Spleen (tissue), 11 donors: Measurements from ENCODE around the gene RAB29. TPM values are rescaled to one million over a fixed set of nuclear protein-coding genes. Genes with fewer than 3 reads are reported as not detected.

Experiments used
- DNase-seq: peaks from one replicate; pipeline ENCODE4 v3.0.0-alpha.2; 2020
- H3K27ac ChIP-seq, 8 donors: fragments of 200-600 bp; sonication (generic) in 7 of 8; 1 replicate in 4 of 8; 2 replicates in 4 of 8; pipeline versions ENCODE4 v1.5.0 to v1.8.0; 2016 to 2021; ENCODE audit warnings: inconsistent platforms in 4 of 8, mild to moderate bottlenecking in 4 of 8, moderate library complexity in 1 of 8
- H3K27me3 ChIP-seq, 7 donors: fragments of 200-600 bp; sonication (generic) in 6 of 7; replicated peaks in 1 of 7; 1 replicate in 4 of 7; 2 replicates in 3 of 7; pipeline versions ENCODE4 v1.5.0 to v1.8.0; 2016 to 2021; ENCODE audit warnings: inconsistent platforms in 3 of 7, mild to moderate bottlenecking in 1 of 7
- H3K36me3 ChIP-seq, 6 donors: fragments of 200-600 bp; sonication (generic) in 5 of 6; 1 replicate in 4 of 6; 2 replicates in 2 of 6; pipeline versions ENCODE4 v1.5.0 to v1.8.0; 2016 to 2021; ENCODE audit warnings: inconsistent platforms in 2 of 6
- H3K4me1 ChIP-seq, 6 donors: fragments of 200-600 bp; sonication (generic) in 5 of 6; 1 replicate in 3 of 6; 2 replicates in 3 of 6; pipeline versions ENCODE4 v1.5.0 to v1.8.0; 2016 to 2021; ENCODE audit warnings: inconsistent platforms in 3 of 6
- H3K4me3 ChIP-seq, 8 donors: fragments of 200-600 bp; sonication (generic) in 7 of 8; 1 replicate in 4 of 8; 2 replicates in 4 of 8; pipeline versions ENCODE4 v1.5.0 to v1.8.0; 2016 to 2021; ENCODE audit warnings: inconsistent platforms in 4 of 8, mild to moderate bottlenecking in 4 of 8, moderate library complexity in 2 of 8
- H3K9me3 ChIP-seq, 8 donors: fragments of 200-600 bp; sonication (generic) in 7 of 8; 1 replicate in 4 of 8; 2 replicates in 4 of 8; pipeline versions ENCODE4 v1.5.0 to v1.8.0; 2016 to 2021; ENCODE audit warnings: inconsistent platforms in 4 of 8
- CTCF ChIP-seq, 11 experiments: fragments of 200-600 bp in 7 of 11; fragments of 450-650 bp in 4 of 11; sonication (generic) in 4 of 11; IDR thresholded peaks in 8 of 11; conservative IDR thresholded peaks in 3 of 11; 1 replicate in 7 of 11; 2 replicates in 4 of 11; pipeline versions ENCODE4 v1.4.0 to v1.8.0; 2016 to 2021; ENCODE audit warnings: antibody characterized with exemption in 11 of 11, inconsistent platforms in 4 of 11, mild to moderate bottlenecking in 1 of 11
- POLR2A ChIP-seq, 3 donors: fragments of 450-650 bp; IDR thresholded peaks; one replicate each; pipeline ENCODE4 v1.5.1; 2017; ENCODE audit warnings: antibody characterized with exemption in 3 of 3, mild to moderate bottlenecking in 1 of 3
- POLR2AphosphoS5 ChIP-seq, 3 donors: sonication (generic); formaldehyde crosslinking; IDR thresholded peaks; one replicate each; pipeline ENCODE4 v1.5.1; 2017; ENCODE audit warnings: antibody characterized with exemption in 3 of 3
- WGBS, 5 donors: extraction: QIAGEN DNeasy Blood & Tissue Kit in 3 of 5; methylation state at CpG; one replicate each; pipeline versions ENCODE4 v1.1.5 to v1.1.7; 2013 to 2018; 5-methylcytosine and 5-hydroxymethylcytosine counted together
- intact Hi-C: fragments of 100-400 bp; cut with DNase I; formaldehyde crosslinking; loops from one replicate; pipeline ENCODE4 v1.15.0; 2023; ENCODE audit warnings: low total_unique reads
- polyA plus RNA-seq, 3 donors: library from polyadenylated mRNA; stranded (reverse); fragments of 200-250 nt; gene quantifications; one replicate each; pipeline ENCODE4 v1.2.1, GENCODE V29; 2013
- total RNA-seq, 7 donors: library from RNA; depleted of rRNA in 3 of 7; stranded (reverse); fragments of >200 nt in 3 of 7; fragmentation: NEBNext Ultra II Directional in 4 of 7; extraction: Animal tissue kit (Norgen Biotek cat#: 25700) in 4 of 7; gene quantifications; one replicate each; pipeline versions ENCODE4 v1.1.0 to v1.2.1, GENCODE V29; 2016 to 2021
- donor health status: healthy with polysubstance abuse.
- donor health status: DM: no; HTN: no; CAD: no; lungs with moderate emphysema.
- donor health status: DM: no; HTN: no; CAD: no.
- donor health status: Bipolar disorder and iron deficiency.
- donor health status: healthy.
- donor health status: DM: no; HTN: no; CAD: no.
- donor health status: DM: yes; HTN: yes; CAD: no.

Gene RAB29
- total and polyA plus RNA-seq, 10 donors: 16.6 to 49.7 (median 38.5) TPM

GRCh38 chr1:205770618-205771017 lies 4.7 kb downstream of the RAB29 start:
- H3K4me1 ChIP-seq: peaks cover 5 to 41% (median 30%) of the 10 kb centered on the region in 6 donors
- no peak overlapping the region for H3K4me3 ChIP-seq
- no peak for DNase-seq
- H3K36me3 ChIP-seq: peaks cover 0 to 53% (median 19%) of the 10 kb centered on the region in 6 donors
- H3K9me3 ChIP-seq: no peaks in the 10 kb centered on the region
- WGBS, 5 donors: 82 to 93% (median 91%) methylated on average over 4 of the region's 4 CpGs
- H3K27me3 ChIP-seq: no peaks in the 10 kb centered on the region
- intact Hi-C loops: no loop called here
- H3K27ac ChIP-seq: no peak overlapping the region
- no peak for TF ChIP-seq CTCF (IDR thresholded peaks at IDR 0.05 in 8 of 11, conservative IDR thresholded peaks at IDR 0.05 in 3 of 11)
- no peak for TF ChIP-seq POLR2A (IDR thresholded peaks at IDR 0.05)
- TF ChIP-seq POLR2AphosphoS5 (IDR thresholded peaks at IDR 0.05): no peak

GRCh38 chr1:205769641-205770365 lies 5.5 kb downstream of the RAB29 start:
- intact Hi-C loops: no loop called here

GRCh38 chr1:205767248-205767647 lies 8.0 kb downstream of the RAB29 start:
- WGBS, 5 donors: 80 to 84% (median 80%) methylated on average over 3 of the region's 3 CpGs
- intact Hi-C loops: no loop called here
- H3K27ac ChIP-seq: no peak overlapping the region

More at GRCh38 chr1:205769641-205770365, 5.5 kb downstream of the RAB29 start:
- Histone ChIP-seq H3K27ac (no peak overlapping the region), H3K9me3 (no peaks in the 10 kb centered on the region), H3K4me3 (no peak overlapping the region), H3K4me1 (peaks cover 5 to 37% (median 25%) of the 10 kb centered on the region in 6 donors), H3K27me3 (no peaks in the 10 kb centered on the region), H3K36me3 (peaks cover 0 to 53% (median 19%) of the 10 kb centered on the region in 6 donors)
- TF ChIP-seq CTCF (IDR thresholded peaks at IDR 0.05 in 8 of 11, conservative IDR thresholded peaks at IDR 0.05 in 3 of 11) (no peak), POLR2AphosphoS5 (IDR thresholded peaks at IDR 0.05) (no peak), POLR2A (IDR thresholded peaks at IDR 0.05) (no peak)
- WGBS, 5 donors: 87 to 95% (median 89%) methylated on average over 8 of the region's 8 CpGs
- no peak for DNase-seq

More at GRCh38 chr1:205767248-205767647, 8.0 kb downstream of the RAB29 start:
- DNase-seq: no peak
- TF ChIP-seq CTCF (IDR thresholded peaks at IDR 0.05 in 8 of 11, conservative IDR thresholded peaks at IDR 0.05 in 3 of 11): no peak
- no peak for TF ChIP-seq POLR2A (IDR thresholded peaks at IDR 0.05)
- H3K36me3 ChIP-seq: peaks cover 0 to 53% (median 19%) of the 10 kb centered on the region in 6 donors
- peaks cover 0 to 11% (median 3%) of the 10 kb centered on the region in 6 donors for H3K4me1 ChIP-seq
- no peaks in the 10 kb centered on the region for H3K9me3 ChIP-seq
- H3K27me3 ChIP-seq: no peaks in the 10 kb centered on the region
- H3K4me3 ChIP-seq: no peak overlapping the region
